Effector memory CD8-positive, alpha-beta T cell (primary cell): ENCODE measurements around the gene HCAR3.
"Not testable (repeated sequence)": the region's sequence is repeated elsewhere in the genome, so short reads cannot be mapped to it uniquely, and the experiment has no call there.

Experiments
- ATAC-seq: fragments of 150-1000 bp; cut with Tn5 transposase; replicated peaks from 2 replicates; pipeline ENCODE4 v1.10.0; 2021; ENCODE audit warnings: mild to moderate bottlenecking, moderate library complexity
- DNase-seq, 3 experiments: peaks; one replicate each; pipeline ENCODE4 v3.0.0; 2021
- H3K27ac Mint-ChIP-seq, 2 donors: one replicate each; pipeline ENCODE4 v1.8.0; 2022; ENCODE audit warnings: mild to moderate bottlenecking in 2 of 2, mixed read lengths in 2 of 2, moderate library complexity in 2 of 2
- H3K27me3 Mint-ChIP-seq, 2 donors: one replicate each; pipeline ENCODE4 v1.8.0; 2022; ENCODE audit warnings: mixed read lengths in 2 of 2
- H3K36me3 Mint-ChIP-seq: one replicate; pipeline ENCODE4 v1.8.0; 2022; ENCODE audit warnings: mild to moderate bottlenecking, moderate library complexity, mixed read lengths; ENCODE audit not compliant: insufficient read depth
- H3K4me1 Mint-ChIP-seq, 2 donors: one replicate each; pipeline ENCODE4 v1.8.0; 2022; ENCODE audit warnings: low read depth in 2 of 2, mixed read lengths in 2 of 2
- H3K4me3 Mint-ChIP-seq, 2 donors: one replicate each; pipeline ENCODE4 v1.8.0; 2022; ENCODE audit warnings: mild to moderate bottlenecking in 2 of 2, mixed read lengths in 2 of 2, moderate library complexity in 2 of 2
- H3K9me3 Mint-ChIP-seq, 2 donors: one replicate each; pipeline ENCODE4 v1.8.0; 2022; ENCODE audit warnings: mixed read lengths in 2 of 2

The HCAR3 gene

DNA sequence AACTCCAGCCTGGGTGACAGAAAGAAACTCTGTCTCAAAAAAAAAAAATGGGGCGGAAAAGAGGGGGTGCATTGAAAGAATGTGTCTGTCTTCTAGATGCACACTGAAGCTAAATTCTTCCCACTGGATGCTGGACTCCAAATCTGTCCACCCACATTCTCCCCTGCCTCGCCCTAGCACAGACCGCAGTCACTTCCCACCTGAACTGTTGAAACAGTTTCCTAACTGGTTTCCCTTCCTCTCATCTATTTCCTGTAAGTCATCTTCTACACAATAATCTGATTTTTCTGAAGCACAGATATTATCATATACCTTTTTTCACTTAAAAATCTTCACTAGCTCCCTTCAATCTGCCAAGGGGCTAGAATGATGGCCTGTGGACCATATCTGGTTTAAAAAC, 15.6 kb upstream of the HCAR3 start:
- no peak for ATAC-seq
- Mint-ChIP-seq H3K36me3 (no peaks in the 10 kb centered on the region), H3K9me3 (no peaks in the 10 kb centered on the region), H3K27ac (no peak overlapping the region), H3K27me3 (peaks cover 25 to 41% of the 10 kb centered on the region in 2 donors), H3K4me1 (peaks cover 0 to 1% of the 10 kb centered on the region in 2 donors), H3K4me3 (no peak overlapping the region)
- no peak for DNase-seq

DNA sequence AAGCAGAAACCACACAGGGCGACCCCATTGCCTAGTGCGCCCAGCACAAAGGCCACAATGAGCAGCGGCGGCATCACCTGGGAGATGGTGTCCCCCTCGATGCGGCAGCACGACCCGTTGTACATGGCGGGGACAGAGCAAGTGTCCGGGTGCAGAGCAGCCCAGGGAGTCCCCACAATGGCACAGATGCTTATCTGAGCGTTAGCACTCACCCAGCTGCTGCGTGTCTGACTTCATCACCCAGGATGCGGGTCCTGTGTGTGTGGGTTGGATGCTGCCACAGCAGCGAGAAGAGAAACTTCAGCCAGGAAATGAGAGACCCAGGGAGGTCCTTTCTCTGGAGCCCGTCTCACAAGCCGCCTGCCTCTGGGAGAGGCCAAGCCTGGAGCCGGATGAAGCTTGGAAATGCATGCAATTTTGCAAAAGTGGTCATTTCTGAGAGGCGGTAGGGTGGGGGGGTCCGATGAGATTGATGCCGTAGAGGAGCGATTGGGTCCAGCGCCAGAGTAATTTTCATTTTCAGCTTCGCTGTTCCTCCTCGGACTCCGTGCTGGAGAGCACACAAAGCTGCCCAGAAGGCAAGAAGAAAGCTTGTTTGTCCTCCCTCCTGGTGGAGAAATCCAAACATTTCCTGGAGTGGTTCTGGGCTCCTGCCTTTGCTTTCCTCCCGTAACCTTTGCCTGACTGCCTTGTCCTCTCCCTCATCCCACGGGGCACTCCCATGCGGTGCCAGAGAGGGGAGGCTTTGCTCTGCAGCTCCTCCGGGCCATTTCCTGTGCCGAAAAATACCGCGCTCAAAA, 13.8 kb upstream of the HCAR3 start, which contains the start of gene HCAR1:
Gene HCAR1 (minus strand): TSS at position 630 of the 800 bp plus-strand sequence. CDS start 505 bp downstream, at position 125.
- no peaks in the 10 kb centered on the region for H3K36me3 Mint-ChIP-seq
- no peak within 1 kb of the TSS for H3K27ac Mint-ChIP-seq
- peaks cover 1 to 7% of the 10 kb centered on the region in 2 donors for H3K4me1 Mint-ChIP-seq
- H3K4me3 Mint-ChIP-seq = no peak within 1 kb of the TSS
- no peaks in the 10 kb centered on the region for H3K9me3 Mint-ChIP-seq
- DNase-seq (no peak), ATAC-seq (no peak)
- H3K27me3 Mint-ChIP-seq = peaks cover 25 to 46% of the 10 kb centered on the region in 2 donors

DNA sequence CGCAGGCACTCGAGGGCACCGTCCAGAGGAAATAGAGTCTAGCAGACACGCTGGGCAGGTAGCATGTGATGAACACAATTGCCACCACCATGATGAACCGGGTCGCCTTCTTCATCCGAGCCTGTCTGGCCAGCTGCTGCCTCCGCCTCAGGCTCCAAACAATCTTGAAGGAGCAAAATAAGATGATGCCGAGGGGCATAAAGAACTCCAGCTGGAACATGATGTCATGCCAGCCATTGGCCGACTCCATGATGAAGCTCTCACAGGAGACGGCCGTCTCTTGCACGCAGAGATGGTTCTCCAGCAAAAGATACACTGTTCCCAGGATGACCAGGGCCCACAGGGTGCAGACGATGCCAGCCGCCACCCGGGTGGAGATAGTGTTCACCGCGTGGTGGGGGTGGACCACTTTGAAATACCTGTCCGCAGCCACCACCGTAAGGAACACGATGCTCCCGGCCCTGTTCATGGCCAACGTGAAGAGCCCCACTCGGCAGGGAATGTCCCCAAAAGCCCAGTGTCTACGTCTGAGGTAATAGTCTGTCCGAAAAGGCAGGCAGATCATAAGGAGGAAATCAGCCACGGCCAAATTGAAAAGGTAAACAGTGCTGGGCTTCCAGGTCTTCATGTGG, 13.1 kb upstream of the HCAR3 start:
- Mint-ChIP-seq H3K4me3 (no peak overlapping the region), H3K4me1 (peaks cover 1 to 7% of the 10 kb centered on the region in 2 donors), H3K27ac (no peak overlapping the region), H3K9me3 (no peaks in the 10 kb centered on the region), H3K27me3 (peaks cover 25 to 46% of the 10 kb centered on the region in 2 donors), H3K36me3 (no peaks in the 10 kb centered on the region)
- ATAC-seq (no peak), DNase-seq (no peak)

DNA sequence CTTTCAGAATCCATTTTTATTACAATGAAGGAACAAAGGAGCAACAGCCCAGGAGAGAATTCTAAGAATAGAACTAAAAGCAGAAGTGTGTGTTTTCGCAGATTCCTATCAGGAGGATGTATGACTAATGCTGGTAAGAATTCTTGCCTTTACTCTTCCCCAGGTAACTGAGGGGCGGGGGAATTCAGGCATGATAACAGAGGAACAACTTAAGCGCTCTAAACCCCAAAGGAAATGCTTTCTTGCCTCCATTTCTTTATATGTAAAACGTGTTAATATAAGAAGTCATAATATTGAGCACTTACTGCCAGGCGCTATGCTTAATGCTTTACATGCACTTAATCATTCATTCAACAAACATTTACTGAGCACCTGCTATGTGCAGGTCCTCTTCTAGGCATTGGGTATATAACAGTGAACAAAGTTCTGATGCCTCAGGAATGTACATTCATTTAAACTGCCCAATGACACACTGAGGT, 9.5 kb upstream of the HCAR3 start:
- ATAC-seq (no peak), DNase-seq (no peak)
- Mint-ChIP-seq H3K4me3 (no peak overlapping the region), H3K9me3 (no peaks in the 10 kb centered on the region), H3K27ac (no peak overlapping the region), H3K27me3 (peaks cover 31 to 36% of the 10 kb centered on the region in 2 donors), H3K36me3 (no peaks in the 10 kb centered on the region), H3K4me1 (peaks cover 1 to 7% of the 10 kb centered on the region in 2 donors)

DNA sequence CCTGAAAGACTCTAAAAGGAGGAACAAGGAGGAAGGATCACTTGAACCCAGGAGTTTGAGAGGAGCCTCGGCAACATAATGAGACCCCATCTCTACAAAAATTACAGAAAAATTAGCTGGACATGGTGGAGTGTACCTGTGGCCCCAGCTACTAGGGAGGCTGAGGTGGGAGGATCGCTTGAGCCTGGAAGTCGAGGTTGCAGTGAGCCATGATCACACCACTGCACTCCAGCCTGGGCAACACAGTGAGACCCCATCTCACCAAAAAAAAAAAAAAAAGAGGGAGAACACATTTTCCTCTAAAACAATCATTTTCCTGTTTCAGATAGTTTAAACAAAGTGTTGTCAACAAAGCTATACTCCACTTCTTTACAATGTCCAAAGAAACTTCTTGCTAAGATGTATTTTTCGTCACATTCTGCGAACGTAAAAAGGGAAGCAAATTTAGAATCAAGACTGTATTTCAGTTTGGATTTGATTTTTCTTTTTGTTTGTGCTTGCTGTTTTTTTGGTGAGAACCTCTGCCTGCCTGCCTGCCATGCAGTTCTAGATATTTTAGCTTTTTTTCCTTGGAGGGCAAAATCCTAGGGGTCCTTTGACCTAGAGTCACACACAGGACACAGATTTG, 9.0 kb upstream of the HCAR3 start:
- H3K36me3 Mint-ChIP-seq = no peaks in the 10 kb centered on the region
- ATAC-seq (no peak), DNase-seq (no peak)
- H3K27ac Mint-ChIP-seq = no peak overlapping the region
- no peaks in the 10 kb centered on the region for H3K9me3 Mint-ChIP-seq
- H3K27me3 Mint-ChIP-seq = peaks cover 31 to 39% of the 10 kb centered on the region in 2 donors
- peaks cover 1 to 7% of the 10 kb centered on the region in 2 donors for H3K4me1 Mint-ChIP-seq
- H3K4me3 Mint-ChIP-seq = no peak overlapping the region

DNA sequence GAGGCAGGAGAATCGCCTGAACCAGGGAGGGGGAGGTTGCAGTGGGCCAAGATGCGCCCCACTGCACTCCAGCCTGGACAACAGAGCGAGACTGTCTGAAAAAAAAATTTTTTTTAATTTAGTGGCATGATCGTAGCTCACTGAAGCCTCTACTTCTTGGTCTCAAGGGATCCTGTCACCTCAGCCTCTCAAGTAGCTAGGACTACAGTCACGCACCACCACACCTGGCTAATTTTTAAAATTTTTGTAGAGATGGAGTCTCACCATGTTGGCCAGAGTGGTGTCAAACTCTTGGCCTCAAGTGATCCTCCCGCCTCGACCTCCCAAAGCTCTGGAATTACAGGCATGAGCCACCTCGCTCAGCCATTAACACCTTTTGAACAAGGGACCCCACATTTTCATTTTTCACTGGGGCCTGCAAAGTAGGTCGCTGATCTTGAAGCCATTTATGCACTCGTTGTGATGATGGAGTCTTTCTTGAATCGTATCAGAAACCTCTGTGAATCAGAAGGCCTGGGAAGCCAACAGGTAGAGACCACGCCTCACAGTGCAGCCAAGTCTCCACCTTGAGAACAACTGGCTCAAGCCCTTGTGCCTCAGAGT, 8.1 kb upstream of the HCAR3 start:
- peaks cover 27 to 33% of the 10 kb centered on the region in 2 donors for H3K27me3 Mint-ChIP-seq
- no peaks in the 10 kb centered on the region for H3K9me3 Mint-ChIP-seq
- no peaks in the 10 kb centered on the region for H3K36me3 Mint-ChIP-seq
- DNase-seq (no peak), ATAC-seq (no peak)
- H3K27ac Mint-ChIP-seq = no peak overlapping the region
- no peak overlapping the region for H3K4me3 Mint-ChIP-seq
- H3K4me1 Mint-ChIP-seq = peaks cover 0 to 7% of the 10 kb centered on the region in 2 donors

DNA sequence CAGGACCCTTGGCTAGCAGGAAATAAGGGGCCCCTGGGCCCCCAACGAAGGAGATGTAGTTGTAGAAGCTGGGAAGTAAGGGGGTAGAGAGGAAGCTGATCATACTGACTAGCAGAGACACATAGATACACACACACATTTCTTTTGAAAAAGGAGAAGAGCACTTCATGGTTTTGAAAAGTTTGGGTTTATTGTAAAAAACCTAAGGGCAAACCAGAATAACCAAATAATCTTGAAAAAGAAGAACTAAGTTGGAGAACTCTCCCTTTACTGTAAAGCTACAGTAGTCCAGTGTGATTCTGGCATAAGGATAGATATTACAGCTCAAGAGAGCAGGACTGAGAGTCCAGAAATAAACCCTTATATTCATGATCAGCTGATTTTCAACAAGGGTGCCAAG, 5.8 kb upstream of the HCAR3 start:
- peaks cover 20 to 24% of the 10 kb centered on the region in 2 donors for H3K27me3 Mint-ChIP-seq

DNA sequence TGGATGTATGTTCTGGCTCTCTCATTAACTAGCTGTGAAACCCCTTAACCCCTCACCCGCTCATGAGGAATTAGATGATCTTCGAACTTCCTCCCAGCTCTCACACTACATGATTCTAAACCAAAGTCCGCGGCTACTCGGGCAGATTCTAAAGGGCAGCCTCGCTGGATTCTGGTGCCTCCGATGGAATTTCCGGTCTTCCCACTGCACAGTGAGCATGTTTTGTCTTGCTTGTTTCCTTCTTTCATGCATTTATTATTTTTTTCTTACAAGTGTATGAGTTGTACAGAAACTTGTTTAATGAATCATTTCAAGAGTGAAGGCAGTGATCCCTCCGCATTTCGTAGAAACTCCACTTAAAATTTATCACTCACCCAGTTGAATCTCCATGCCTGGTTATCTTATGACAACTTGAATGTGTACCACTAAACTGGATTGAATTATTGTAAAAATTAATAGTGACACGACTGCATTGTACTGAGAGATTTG, 4.5 kb upstream of the HCAR3 start:
- Mint-ChIP-seq H3K9me3 (no peaks in the 10 kb centered on the region), H3K36me3 (no peaks in the 10 kb centered on the region), H3K27ac (no peak overlapping the region), H3K27me3 (peaks cover 19 to 27% of the 10 kb centered on the region in 2 donors), H3K4me3 (no peak overlapping the region), H3K4me1 (peaks cover 0 to 4% of the 10 kb centered on the region in 2 donors)
- DNase-seq (no peak), ATAC-seq (no peak)

More for the DNA sequence above, 5.8 kb upstream of the HCAR3 start:
- H3K4me1 Mint-ChIP-seq = peaks cover 0 to 7% of the 10 kb centered on the region in 2 donors
- H3K27ac Mint-ChIP-seq = no peak overlapping the region
- DNase-seq = no peak
- no peaks in the 10 kb centered on the region for H3K36me3 Mint-ChIP-seq
- no peak overlapping the region for H3K4me3 Mint-ChIP-seq
- H3K9me3 Mint-ChIP-seq = no peaks in the 10 kb centered on the region
- ATAC-seq = no peak

DNA sequence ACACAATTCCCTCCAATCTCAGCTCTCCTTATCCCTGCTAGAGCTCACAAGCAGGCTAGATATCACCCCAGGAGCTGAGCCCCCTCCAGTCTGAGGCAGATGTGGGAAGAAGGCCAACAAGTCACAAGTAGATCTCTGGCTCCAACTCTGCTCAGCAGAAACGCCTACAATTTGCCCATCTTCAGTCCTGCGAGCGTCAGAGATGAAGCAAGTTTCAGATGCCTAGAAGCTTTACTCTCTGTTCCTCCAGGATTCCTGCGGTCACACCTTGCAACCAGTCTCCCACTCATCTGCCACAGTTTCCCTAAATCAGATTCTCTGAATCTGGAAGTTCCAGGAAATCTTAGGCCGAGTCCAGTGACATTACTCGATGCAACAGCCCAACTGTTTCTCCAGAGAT, 1.4 kb downstream of the HCAR3 start:
- not testable (repeated sequence) for H3K36me3 Mint-ChIP-seq, H3K4me3 Mint-ChIP-seq, H3K27ac Mint-ChIP-seq, H3K4me1 Mint-ChIP-seq, H3K9me3 Mint-ChIP-seq, ATAC-seq, DNase-seq
- H3K27me3 Mint-ChIP-seq = peaks cover 19 to 35% of the 10 kb centered on the region in 2 donors

DNA sequence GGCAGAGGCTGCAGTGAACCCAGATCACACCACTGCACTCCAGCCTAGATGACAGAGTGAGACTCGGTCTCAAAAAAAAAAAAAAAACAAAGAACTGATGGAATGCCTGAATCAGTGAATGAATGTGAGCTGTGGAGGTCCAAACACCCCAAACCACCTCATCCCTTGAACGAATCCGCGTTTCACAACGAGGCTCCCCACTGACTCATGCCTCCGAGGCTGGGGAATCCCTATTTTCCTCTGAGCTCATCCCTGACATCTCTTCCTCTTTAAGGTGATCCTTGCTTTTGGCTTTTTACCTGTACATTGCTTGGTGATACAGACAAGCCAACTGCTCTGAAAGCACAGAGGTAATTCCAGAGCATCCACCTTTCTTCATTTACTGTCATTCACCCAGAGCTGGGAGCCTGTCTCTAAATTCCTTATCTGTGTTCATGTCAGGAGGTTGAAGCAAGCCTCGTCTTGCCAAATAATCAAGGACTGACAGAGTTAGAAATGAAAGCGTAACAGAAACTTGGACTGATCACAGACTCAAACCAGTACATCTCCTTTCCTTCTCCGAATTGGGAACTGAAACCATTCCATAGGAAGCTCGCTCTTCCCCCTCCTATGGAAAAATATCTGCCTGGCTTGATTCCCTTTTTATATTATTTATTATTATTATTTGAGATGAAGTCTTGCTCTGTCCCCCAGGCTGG, 3.0 kb downstream of the HCAR3 start:
- not testable (repeated sequence) for H3K4me3 Mint-ChIP-seq, H3K36me3 Mint-ChIP-seq, H3K9me3 Mint-ChIP-seq, H3K27ac Mint-ChIP-seq, H3K4me1 Mint-ChIP-seq, DNase-seq, ATAC-seq
- H3K27me3 Mint-ChIP-seq = peaks cover 15 to 35% of the 10 kb centered on the region in 2 donors

DNA sequence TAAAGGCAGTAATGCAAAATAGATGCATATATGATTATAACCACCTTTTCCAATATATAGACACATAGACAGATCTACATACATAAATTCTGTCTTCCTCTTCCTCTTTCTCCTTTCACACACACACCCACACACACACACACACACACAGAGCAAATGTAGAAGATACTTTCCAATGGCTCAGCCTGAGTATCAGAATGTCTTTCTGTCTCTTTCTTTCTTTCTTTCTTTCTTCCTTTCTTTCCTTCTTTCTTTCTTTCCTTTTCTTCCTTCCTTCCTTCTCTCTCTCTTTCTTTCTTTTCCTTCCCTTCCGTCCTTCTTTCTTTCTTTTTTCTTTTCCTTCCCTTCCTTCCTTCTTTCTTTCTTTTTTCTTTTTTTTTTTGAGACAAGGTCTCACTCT, 5.3 kb downstream of the HCAR3 start:
- peaks cover 11 to 28% of the 10 kb centered on the region in 2 donors for H3K27me3 Mint-ChIP-seq
- not testable (repeated sequence) for ATAC-seq, H3K4me1 Mint-ChIP-seq, H3K4me3 Mint-ChIP-seq, H3K36me3 Mint-ChIP-seq, H3K9me3 Mint-ChIP-seq, DNase-seq, H3K27ac Mint-ChIP-seq

DNA sequence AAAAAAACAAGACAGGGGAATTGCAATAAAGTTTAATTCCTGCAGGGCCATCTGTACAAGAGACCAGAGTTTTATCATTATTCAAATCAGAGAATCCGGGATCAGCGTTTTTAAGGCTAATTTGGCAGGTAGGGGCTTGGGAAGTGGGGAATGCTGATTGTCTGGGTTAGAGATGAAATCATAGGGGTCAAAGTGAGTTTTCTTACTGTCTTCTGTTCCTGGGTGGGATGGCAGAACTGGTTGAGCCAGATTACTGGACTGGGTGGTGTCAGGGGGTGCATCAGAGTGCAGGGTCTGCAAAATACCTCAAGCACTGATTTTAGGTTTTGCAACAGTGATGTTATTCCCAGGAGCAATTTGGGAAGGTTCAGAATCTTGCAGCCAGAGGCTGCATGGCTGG, 6.3 kb downstream of the HCAR3 start:
- H3K27me3 Mint-ChIP-seq = peaks cover 5 to 19% of the 10 kb centered on the region in 2 donors
- not testable (repeated sequence) for DNase-seq, H3K36me3 Mint-ChIP-seq, H3K27ac Mint-ChIP-seq, H3K9me3 Mint-ChIP-seq, ATAC-seq, H3K4me1 Mint-ChIP-seq, H3K4me3 Mint-ChIP-seq

DNA sequence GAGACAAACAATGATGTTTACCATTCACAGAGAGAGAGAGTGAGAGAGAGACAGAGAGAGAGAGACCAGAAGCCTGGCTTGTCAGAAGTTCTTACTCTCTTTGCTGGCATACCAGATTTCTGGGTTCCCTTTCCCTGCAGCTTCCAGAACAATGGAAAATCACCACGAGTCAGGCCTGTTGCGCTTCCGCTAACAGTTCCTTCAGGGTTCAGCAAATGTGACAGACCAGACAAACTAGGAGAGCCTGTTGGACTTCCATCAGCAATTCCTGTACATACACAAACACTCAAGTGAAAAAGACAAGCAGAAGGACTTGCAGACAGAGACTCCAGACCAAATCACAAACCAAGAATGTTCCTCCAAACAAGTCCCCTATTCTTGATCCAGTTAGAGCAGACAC, 7.3 kb downstream of the HCAR3 start:
- not testable (repeated sequence) for DNase-seq, H3K4me1 Mint-ChIP-seq, ATAC-seq, H3K36me3 Mint-ChIP-seq, H3K27ac Mint-ChIP-seq, H3K4me3 Mint-ChIP-seq, H3K9me3 Mint-ChIP-seq
- peaks cover 5 to 10% of the 10 kb centered on the region in 2 donors for H3K27me3 Mint-ChIP-seq
